Stomach (tissue), 4 donors: ENCODE measurements around the gene TPP2.

Source experiments
- CTCF ChIP-seq, 7 experiments: fragments of 450-650 bp in 4 of 7; fragments of 200-600 bp in 3 of 7; sonication (generic) in 3 of 7; IDR thresholded peaks; one replicate each; pipeline ENCODE4 v1.5.1; 2016 to 2019; ENCODE audit warnings: antibody characterized with exemption in 7 of 7, control low read depth in 2 of 7, mild to moderate bottlenecking in 1 of 7
- EP300 ChIP-seq: sonication (generic); formaldehyde crosslinking; IDR thresholded peaks from one replicate; pipeline ENCODE4 v1.6.1; 2017; ENCODE audit warnings: antibody characterized with exemption
- POLR2A ChIP-seq, 4 donors: fragments of 450-650 bp; IDR thresholded peaks; one replicate each; pipeline ENCODE4 v1.6.1; 2016; ENCODE audit warnings: antibody characterized with exemption in 4 of 4, control low read depth in 2 of 4, mild to moderate bottlenecking in 1 of 4, moderate library complexity in 1 of 4
- POLR2AphosphoS5 ChIP-seq, 3 donors: sonication (generic); formaldehyde crosslinking; IDR thresholded peaks; one replicate each; pipeline ENCODE4 v1.6.1; 2016; ENCODE audit warnings: antibody characterized with exemption in 3 of 3

GRCh38 chr13:102718746-102719145 is 122.0 kb downstream of the TPP2 start:
- TF ChIP-seq CTCF (IDR thresholded peaks at IDR 0.05) (no peak), POLR2A (IDR thresholded peaks at IDR 0.05) (no peak), POLR2AphosphoS5 (IDR thresholded peaks at IDR 0.05) (no peak), EP300 (no peak)
